ENCODE data around the gene SPACA4. TPM values are rescaled to one million over a fixed set of nuclear protein-coding genes. Genes with fewer than 3 reads are reported as not detected.
"Not testable (repeated sequence)": the region's sequence is repeated elsewhere in the genome, so short reads cannot be mapped to it uniquely, and the experiment has no call there.

Gene SPACA4
- not detected for total RNA-seq
- long read RNA-seq = 0 reads

GRCh38 chr19:48606463-48607358, at the start of gene SPACA4:
Gene SPACA4 (plus strand): TSS chr19:48606742. CDS start chr19:48606979, 237 bp downstream.
- intact Hi-C loops (cut with DNase I) = no loop called here
- ATAC-seq (no peak), DNase-seq (ENCODE audit: missing footprints) (no peak)

- no peak for DNase-seq (ENCODE audit: missing footprints)
- ATAC-seq = no peak
- intact Hi-C loops (cut with DNase I) = no loop called here
Observed at GRCh38 chr19:48556825-48557224, 49.7 kb upstream of the SPACA4 start.

- intact Hi-C loops (cut with DNase I) = no loop called here
- no peak for ATAC-seq
- peak; percentile 49 for DNase-seq (ENCODE audit: missing footprints)
Observed at GRCh38 chr19:48558018-48558684, 48.4 kb upstream of the SPACA4 start.

GRCh38 chr19:48560095-48560530, 46.4 kb upstream of the SPACA4 start:
- ATAC-seq = no peak
- DNase-seq (ENCODE audit: missing footprints) = peak; percentile 28
- intact Hi-C loops (cut with DNase I) = no loop called here

- ATAC-seq (no peak), DNase-seq (ENCODE audit: missing footprints) (no peak)
- intact Hi-C loops (cut with DNase I) = no loop called here
Observed at GRCh38 chr19:48561412-48561811, 45.1 kb upstream of the SPACA4 start.

- DNase-seq (ENCODE audit: missing footprints) (no peak), ATAC-seq (no peak)
- intact Hi-C loops (cut with DNase I) = no loop called here
Observed at GRCh38 chr19:48565090-48565489, 41.5 kb upstream of the SPACA4 start.

- DNase-seq (ENCODE audit: missing footprints) (peak; percentile 93), ATAC-seq (peak; percentile 97)
- intact Hi-C loops (cut with DNase I) = no loop called here
Observed at GRCh38 chr19:48568345-48568886, 38.1 kb upstream of the SPACA4 start.

- intact Hi-C loops (cut with DNase I) = loop anchor here (5.0 kb wide), 1 partner anchor 58 kb away; the partner anchor contains the start of gene LMTK3
- ATAC-seq (no peak), DNase-seq (ENCODE audit: missing footprints) (peak; percentile 25)
Observed at GRCh38 chr19:48569814-48570213, 36.7 kb upstream of the SPACA4 start.

GRCh38 chr19:48571378-48572162, 35.0 kb upstream of the SPACA4 start:
- intact Hi-C loops (cut with DNase I) = loop anchor here (5.0 kb wide), 1 partner anchor 59 kb away; the partner anchor contains the start of gene LMTK3
- ATAC-seq (no peak), DNase-seq (ENCODE audit: missing footprints) (peak; percentile 13)

- ATAC-seq (peak; percentile 40), DNase-seq (ENCODE audit: missing footprints) (peak; percentile 63)
- intact Hi-C loops (cut with DNase I) = loop anchor here (5.0 kb wide), 1 partner anchor 61 kb away; the partner anchor contains the start of gene LMTK3
Observed at GRCh38 chr19:48573163-48573505, 33.4 kb upstream of the SPACA4 start.

- DNase-seq (ENCODE audit: missing footprints) = peak; percentile 54
- intact Hi-C loops (cut with DNase I) = no loop called here
- no peak for ATAC-seq
Observed at GRCh38 chr19:48575931-48576622, 30.5 kb upstream of the SPACA4 start.

GRCh38 chr19:48577908-48578307, 28.6 kb upstream of the SPACA4 start:
- DNase-seq (ENCODE audit: missing footprints) = peak; percentile 9
- ATAC-seq; intact Hi-C loops (cut with DNase I): not testable (repeated sequence)

GRCh38 chr19:48578891-48579290, 27.7 kb upstream of the SPACA4 start:
- no peak for DNase-seq (ENCODE audit: missing footprints)
- ATAC-seq = no peak
- intact Hi-C loops (cut with DNase I) = no loop called here

- no peak for ATAC-seq
Observed at GRCh38 chr19:48582168-48582567, 24.4 kb upstream of the SPACA4 start.

GRCh38 chr19:48587387-48587786, 19.2 kb upstream of the SPACA4 start:
- intact Hi-C loops (cut with DNase I) = no loop called here
- DNase-seq (ENCODE audit: missing footprints) (no peak), ATAC-seq (no peak)

More at GRCh38 chr19:48582168-48582567, 24.4 kb upstream of the SPACA4 start:
- intact Hi-C loops (cut with DNase I) = loop anchor here (5.0 kb wide), 2 partner anchors 75 to 260 kb away; a partner anchor contains a TSS
- no peak for DNase-seq (ENCODE audit: missing footprints)

GRCh38 chr19:48588670-48589401, 17.7 kb upstream of the SPACA4 start:
- DNase-seq (ENCODE audit: missing footprints) (peak; percentile 96), ATAC-seq (peak; percentile 83)
- intact Hi-C loops (cut with DNase I) = loop anchor here (2.0 kb wide), 1 partner anchor 322 kb away; no protein-coding TSS in a partner anchor

GRCh38 chr19:48591021-48591420, 15.5 kb upstream of the SPACA4 start:
- intact Hi-C loops (cut with DNase I) = no loop called here
- ATAC-seq (no peak), DNase-seq (ENCODE audit: missing footprints) (no peak)

Measured in Right ventricle myocardium inferior (tissue), 1 donor.